ENCODE results near the gene NCOA1. TPM values are rescaled to one million over a fixed set of nuclear protein-coding genes. Genes with fewer than 3 reads are reported as not detected.

The NCOA1 gene
- total RNA-seq, 2 experiments from 2014 or later = 6.1 to 12.1 TPM

- no peak overlapping the region for H3K4me2 ChIP-seq (ENCODE audit: low read length)
- ChIA-PET CTCF (ENCODE audit: unreplicated experiment) (no interaction called here), POLR2A (no interaction called here)
- intact Hi-C loops (cut with micrococcal nuclease; ENCODE audit: unreplicated experiment) = no loop called here
- TF ChIP-seq CTCF (conservative IDR thresholded peaks at IDR 0.05; ENCODE audit: low read length) (no peak), EZH2phosphoT487 (IDR thresholded peaks at IDR 0.05; ENCODE audit: borderline replicate concordance, low read depth, low read length) (no peak)
- no TSS peak for BruUV-seq (replicated peaks)
- no peaks in the 10 kb centered on the region for H3K4me1 ChIP-seq (ENCODE audit: insufficient read depth, low read length, poor library complexity, severe bottlenecking)
- H3K27ac ChIP-seq (ENCODE audit: low read depth, low read length, poor library complexity, severe bottlenecking) = no peak overlapping the region
- H3K4me3 ChIP-seq (ENCODE audit: low read depth, low read length, poor library complexity, severe bottlenecking) = no peak overlapping the region
- no peaks in the 10 kb centered on the region for H3K9me3 ChIP-seq (ENCODE audit: low read length)
- no peak overlapping the region for H2AFZ ChIP-seq (ENCODE audit: low read length)
- DNase-seq (ENCODE audit: low spot score) = no peak
- no peaks in the 10 kb centered on the region; the same call in 1 of the 2 replicates for H4K20me1 ChIP-seq (ENCODE audit: insufficient read depth, low read length)
- peaks cover 100% of the 10 kb centered on the region for H3K36me3 ChIP-seq (ENCODE audit: insufficient read depth, low read length)
- no peaks in the 10 kb centered on the region for H3K9me2 ChIP-seq (ENCODE audit: insufficient read depth, low read length)
- H3K79me2 ChIP-seq (ENCODE audit: insufficient read depth, low read depth, low read length) = no peaks in the 10 kb centered on the region
These were observed 329.1 kb downstream of the NCOA1 start for GRCh38 chr2:24820175-24820513.

Small RNA genes lying within 50 kb of the gene (small RNA-seq; reads per million reads assigned to genes)
- 0.26 reads per million for gene RNA5SP88
- not detected for gene RNU6-936P

Other genes with a start within 250 kb of the NCOA1 start
- 25.4 and 28.8 TPM in 2 replicates for gene ITSN2, start 130.7 kb upstream of the NCOA1 start, total RNA-seq (2014; rRNA removed; shearing (Covaris generic))
- gene ITSN2, start 130.7 kb upstream of the NCOA1 start, total RNA-seq (2022) = 64.2 and 65.7 TPM in 2 replicates

All from OCI-LY7 (cell line).